Activated CD4-positive, CD25-positive, alpha-beta regulatory T cell treated with anti-CD3 and anti-CD28 coated beads, Interleukin-2, amount 50 U/mL, for 16 hours (primary cell): ENCODE data around the gene C16orf87.
"Not testable (repeated sequence)": the region's sequence is repeated elsewhere in the genome, so short reads cannot be mapped to it uniquely, and the experiment has no call there.

ENCODE experiments used
- DNase-seq: peaks from one replicate; pipeline ENCODE4 v3.0.0-alpha.2; 2020; ENCODE audit warnings: low read depth, low spot score

Gene C16orf87

GRCh38 chr16:46830902-46831647, at the start of gene C16orf87:
TSS of gene C16orf87 (minus strand) at chr16:46831180. CDS start at chr16:46831149, 31 bp downstream.
- DNase-seq: peak; percentile 85

- DNase-seq: no peak
These were observed 44.3 kb upstream of the C16orf87 start for GRCh38 chr16:46875243-46875642.

- no peak for DNase-seq
These were observed 42.2 kb upstream of the C16orf87 start for GRCh38 chr16:46873201-46873600.

- DNase-seq: no peak
These were observed 40.6 kb upstream of the C16orf87 start for GRCh38 chr16:46871597-46871996.

GRCh38 chr16:46868891-46869290, 37.9 kb upstream of the C16orf87 start:
- not testable (repeated sequence) for DNase-seq

GRCh38 chr16:46867486-46867885, 36.5 kb upstream of the C16orf87 start:
- DNase-seq: not testable (repeated sequence)

GRCh38 chr16:46866286-46866685, 35.3 kb upstream of the C16orf87 start:
- DNase-seq: no peak

- no peak for DNase-seq
These were observed 31.8 kb upstream of the C16orf87 start for GRCh38 chr16:46862555-46863447.

GRCh38 chr16:46859719-46860152, 28.8 kb upstream of the C16orf87 start:
- no peak for DNase-seq

- DNase-seq: no peak
These were observed 27.2 kb upstream of the C16orf87 start for GRCh38 chr16:46858151-46858550.

- DNase-seq: no peak
These were observed 26.5 kb upstream of the C16orf87 start for GRCh38 chr16:46857368-46857945.

- DNase-seq: no peak
These were observed 24.4 kb upstream of the C16orf87 start for GRCh38 chr16:46855389-46855788.

- DNase-seq: no peak
These were observed 23.9 kb upstream of the C16orf87 start for GRCh38 chr16:46854846-46855245.

- no peak for DNase-seq
These were observed 22.9 kb upstream of the C16orf87 start for GRCh38 chr16:46853713-46854443.

GRCh38 chr16:46852130-46852529, 21.1 kb upstream of the C16orf87 start:
- DNase-seq: no peak

GRCh38 chr16:46850619-46851555, 19.9 kb upstream of the C16orf87 start:
- no peak for DNase-seq

- no peak for DNase-seq
These were observed 18.1 kb upstream of the C16orf87 start for GRCh38 chr16:46848768-46849764.

- no peak for DNase-seq
These were observed 15.0 kb upstream of the C16orf87 start for GRCh38 chr16:46845952-46846351.

GRCh38 chr16:46844771-46845170, 13.8 kb upstream of the C16orf87 start:
- DNase-seq: no peak
